ENCODE data around the gene SOCS6.

- TF ChIP-seq CTCF (IDR thresholded peaks at IDR 0.05), result no peak
- TF ChIP-seq POLR2A (IDR thresholded peaks at IDR 0.05), result no peak
- no peak for TF ChIP-seq POLR2AphosphoS5 (IDR thresholded peaks at IDR 0.05; ENCODE audit: insufficient read depth in 1 of 2, low read depth in 1 of 2)
These were observed 7.9 kb downstream of the SOCS6 start for GRCh38 chr18:70296781-70297180.
